CD14-positive monocyte (primary cell): ENCODE results near the gene B4GALNT4. TPM values are rescaled to one million over a fixed set of nuclear protein-coding genes. Genes with fewer than 3 reads are reported as not detected.
A peak's percentile ranks its signal among the peaks of the same experiment; 100 is the strongest.

Experiments used
- DNase-seq, 3 donors: peaks; one replicate each; pipeline ENCODE4 v3.0.0-alpha.2; 2011 to 2022
- H2AFZ ChIP-seq: 2 replicates; pipeline ENCODE4 v1.6.0; 2012; ENCODE audit warnings: mild to moderate bottlenecking, low read depth, low read length, inconsistent platforms; ENCODE audit not compliant: insufficient read depth, poor library complexity, severe bottlenecking
- H3K27ac ChIP-seq, 2 donors: 1 replicate in 1 of 2; 2 replicates in 1 of 2; pipeline ENCODE4 v1.5.1; 2012 to 2013; ENCODE audit warnings: low read length in 2 of 2, control low read depth in 1 of 2, inconsistent platforms in 1 of 2, low read depth in 1 of 2, mild to moderate bottlenecking in 1 of 2
- H3K27me3 ChIP-seq, 2 donors: one replicate each; pipeline versions ENCODE4 v1.6.0 to v1.6.1; 2011 to 2013; ENCODE audit warnings: low read length in 2 of 2; ENCODE audit not compliant: control insufficient read depth in 2 of 2, insufficient read depth in 2 of 2
- H3K36me3 ChIP-seq, 2 donors: replicated peaks in 1 of 2; 1 replicate in 1 of 2; 2 replicates in 1 of 2; pipeline versions ENCODE4 v1.5.1 to v1.6.1; 2012 to 2013; ENCODE audit warnings: low read length in 2 of 2, control low read depth in 1 of 2, inconsistent platforms in 1 of 2, mild to moderate bottlenecking in 1 of 2; ENCODE audit not compliant: insufficient read depth in 2 of 2, control insufficient read depth in 1 of 2
- H3K4me1 ChIP-seq, 2 donors: 1 replicate in 1 of 2; 2 replicates in 1 of 2; pipeline versions ENCODE4 v1.5.1 to v1.6.1; 2012 to 2013; ENCODE audit warnings: low read length in 2 of 2, control low read depth in 1 of 2, inconsistent platforms in 1 of 2, mild to moderate bottlenecking in 1 of 2, moderate library complexity in 1 of 2; ENCODE audit not compliant: insufficient read depth in 2 of 2, control insufficient read depth in 1 of 2
- H3K4me2 ChIP-seq: replicated peaks from 2 replicates; pipeline ENCODE3; 2012; ENCODE audit warnings: low read length, moderate library complexity, mild to moderate bottlenecking; ENCODE audit not compliant: poor library complexity, severe bottlenecking; ENCODE audit errors: extremely low read depth
- H3K4me3 ChIP-seq, 3 experiments: fragments of 200-600 bp in 1 of 3; sonication (generic) in 1 of 3; replicated peaks in 1 of 3; 1 replicate in 2 of 3; 2 replicates in 1 of 3; pipeline ENCODE4 v1.5.1; 2011 to 2013; ENCODE audit warnings: low read length in 3 of 3, mild to moderate bottlenecking in 3 of 3, control low read depth in 2 of 3, low read depth in 2 of 3, inconsistent platforms in 1 of 3, moderate library complexity in 1 of 3
- H3K79me2 ChIP-seq: 2 replicates; pipeline ENCODE4 v1.6.0; 2012; ENCODE audit warnings: mild to moderate bottlenecking, control low read depth, inconsistent platforms, low read length, moderate library complexity; ENCODE audit not compliant: insufficient read depth
- H3K9ac ChIP-seq: 2 replicates; pipeline ENCODE4 v1.6.0; 2017; ENCODE audit warnings: low read length, mild to moderate bottlenecking; ENCODE audit not compliant: insufficient read depth, poor library complexity, severe bottlenecking
- H3K9me3 ChIP-seq, 2 donors: replicated peaks in 1 of 2; 1 replicate in 1 of 2; 2 replicates in 1 of 2; pipeline versions ENCODE4 v1.5.1 to v1.6.1; 2012 to 2013; ENCODE audit warnings: low read length in 2 of 2, control low read depth in 1 of 2; ENCODE audit not compliant: control insufficient read depth in 1 of 2, insufficient read depth in 1 of 2
- H4K20me1 ChIP-seq: 2 replicates; pipeline ENCODE4 v1.6.0; 2012; ENCODE audit warnings: mild to moderate bottlenecking, low read length, control low read depth, moderate library complexity; ENCODE audit not compliant: insufficient read depth
- H3K27ac Mint-ChIP-seq, 7 donors: one replicate each; pipeline ENCODE4 v1.8.0; 2020; ENCODE audit warnings: mild to moderate bottlenecking in 7 of 7, mixed read lengths in 7 of 7, moderate library complexity in 6 of 7, inconsistent platforms in 2 of 7
- H3K27me3 Mint-ChIP-seq, 3 donors: one replicate each; pipeline ENCODE4 v1.8.0; 2021 to 2022; ENCODE audit warnings: low read depth in 3 of 3, mild to moderate bottlenecking in 3 of 3, mixed read lengths in 3 of 3, moderate library complexity in 3 of 3, inconsistent platforms in 1 of 3
- H3K36me3 Mint-ChIP-seq, 2 donors: one replicate each; pipeline ENCODE4 v1.8.0; 2020; ENCODE audit warnings: mixed read lengths in 2 of 2, inconsistent platforms in 1 of 2, mild to moderate bottlenecking in 1 of 2
- H3K4me1 Mint-ChIP-seq: one replicate; pipeline ENCODE4 v1.8.0; 2020; ENCODE audit warnings: mild to moderate bottlenecking, mixed read lengths
- H3K4me3 Mint-ChIP-seq, 2 donors: one replicate each; pipeline ENCODE4 v1.8.0; 2020; ENCODE audit warnings: mild to moderate bottlenecking in 2 of 2, mixed read lengths in 2 of 2, moderate library complexity in 1 of 2
- H3K9me3 Mint-ChIP-seq, 7 donors: one replicate each; pipeline ENCODE4 v1.8.0; 2020 to 2022; ENCODE audit warnings: mixed read lengths in 7 of 7, mild to moderate bottlenecking in 6 of 7, moderate library complexity in 6 of 7, inconsistent platforms in 2 of 7
- CTCF ChIP-seq: fragments of 200-600 bp; IDR thresholded peaks from one replicate; pipeline ENCODE4 v1.8.0; 2022; ENCODE audit warnings: antibody characterized with exemption, mild to moderate bottlenecking
- WGBS: methylation state at CpG from one replicate; pipeline ENCODE4 v1.1.5; 2013; ENCODE audit warnings: missing lambda C conversion rate; ENCODE audit not compliant: insufficient coverage; 5-methylcytosine and 5-hydroxymethylcytosine counted together
- intact Hi-C, 2 donors: fragments of 100-400 bp; cut with micrococcal nuclease; formaldehyde crosslinking; loops; one replicate each; pipeline versions ENCODE4 v1.15.0 to v1.15.1; 2023
- polyA plus RNA-seq, 3 donors: library from polyadenylated mRNA; depleted of rRNA in 1 of 3; unstranded in 2 of 3; stranded (reverse) in 1 of 3; fragments of 300-500 nt in 2 of 3; fragments of >200 nt in 1 of 3; fragmentation: Illumina TruSeq in 2 of 3; gene quantifications; 1 replicate in 2 of 3; 2 replicates in 1 of 3; pipeline ENCODE4 v1.2.3, GENCODE V29; 2012 to 2021

The B4GALNT4 gene
- polyA plus RNA-seq, 3 donors = not detected

GRCh38 chr11:416757-417621 is 47.7 kb downstream of the B4GALNT4 start:
- H3K4me2 ChIP-seq = peak overlapping the region; percentile 96
- intact Hi-C loops = loop anchor here in 1 of 2 donors (2.0 kb wide), 1 partner anchor 34 kb away; the partner anchor contains the start of gene PTDSS2
- Mint-ChIP-seq H3K27me3 (peaks cover 5 to 25% (median 11%) of the 10 kb centered on the region in 3 donors), H3K36me3 (no peaks in the 10 kb centered on the region), H3K4me1 (peaks cover 45% of the 10 kb centered on the region), H3K27ac (peak overlapping the region; percentile 71 to 92 (median 87)), H3K9me3 (peaks cover 0 to 2% (median 0%) of the 10 kb centered on the region in 7 donors), H3K4me3 (peak overlapping the region; percentile 89 to 97)
- peak overlapping the region; percentile 77 for H3K9ac ChIP-seq
- H3K36me3 ChIP-seq = no peaks in the 10 kb centered on the region
- peaks cover 11% of the 10 kb centered on the region for H4K20me1 ChIP-seq
- no peak for TF ChIP-seq CTCF
- WGBS = under 1% methylated on average over 97 of the region's 97 CpGs
- H3K9me3 ChIP-seq = no peaks in the 10 kb centered on the region
- H3K4me3 ChIP-seq = peak overlapping the region; percentile 41 to 96 (median 79)
- peaks cover 38% of the 10 kb centered on the region for H3K79me2 ChIP-seq
- H2AFZ ChIP-seq = peak overlapping the region; percentile 83
- H3K4me1 ChIP-seq = peaks cover 41 to 54% of the 10 kb centered on the region in 2 donors
- peak; percentile 43 to 48 (median 44) for DNase-seq
- no peaks in the 10 kb centered on the region for H3K27me3 ChIP-seq
- H3K27ac ChIP-seq = peak overlapping the region; percentile 71 to 90

GRCh38 chr11:417652-418342 is 48.5 kb downstream of the B4GALNT4 start:
- Histone ChIP-seq H3K4me2 (peak overlapping the region; percentile 96), H3K9ac (peak overlapping the region; percentile 77), H3K27me3 (no peaks in the 10 kb centered on the region), H4K20me1 (peaks cover 11% of the 10 kb centered on the region), H3K27ac (peak overlapping the region in 1 of 2 donors; percentile 90), H3K9me3 (no peaks in the 10 kb centered on the region), H2AFZ (peak overlapping the region; percentile 83), H3K36me3 (no peaks in the 10 kb centered on the region), H3K4me3 (peak overlapping the region; percentile 24 to 96 (median 41)), H3K4me1 (peaks cover 39 to 52% of the 10 kb centered on the region in 2 donors), H3K79me2 (peaks cover 35% of the 10 kb centered on the region)
- WGBS = 73% methylated on average over 16 of the region's 19 CpGs
- intact Hi-C loops = loop anchor here in 1 of 2 donors (2.0 kb wide), 1 partner anchor 33 kb away; the partner anchor contains the start of gene PTDSS2
- DNase-seq = no peak
- TF ChIP-seq CTCF = no peak
- H3K4me1 Mint-ChIP-seq = peaks cover 42% of the 10 kb centered on the region
- peak overlapping the region; percentile 73 to 84 for H3K4me3 Mint-ChIP-seq
- H3K27ac Mint-ChIP-seq = peak overlapping the region in 5 of 7 donors; percentile 64 to 88 (median 80)
- H3K36me3 Mint-ChIP-seq = no peaks in the 10 kb centered on the region
- peaks cover 0 to 4% (median 0%) of the 10 kb centered on the region in 7 donors for H3K9me3 Mint-ChIP-seq
- peaks cover 5 to 25% (median 9%) of the 10 kb centered on the region in 3 donors for H3K27me3 Mint-ChIP-seq
